ENCODE results near the gene NTNG1. TPM values are rescaled to one million over a fixed set of nuclear protein-coding genes. Genes with fewer than 3 reads are reported as not detected.

NTNG1 gene
- total RNA-seq, 1 donor, result 9.1 TPM

GRCh38 chr1:107459204-107459904, 318.5 kb downstream of the NTNG1 start:
- TF ChIP-seq CTCF (IDR thresholded peaks at IDR 0.05; ENCODE audit: insufficient read depth, low read depth, low read length), result no peak
- H3K4me3 ChIP-seq (ENCODE audit: low read depth, low read length), result no peak overlapping the region
- DNase-seq (ENCODE audit: low read depth), result no peak

- no peak overlapping the region for H3K4me3 ChIP-seq (ENCODE audit: low read depth, low read length)
- TF ChIP-seq CTCF (IDR thresholded peaks at IDR 0.05; ENCODE audit: insufficient read depth, low read depth, low read length), result no peak
- DNase-seq (ENCODE audit: low read depth), result no peak
These were observed 319.2 kb downstream of the NTNG1 start for GRCh38 chr1:107460035-107460434.

GRCh38 chr1:107464827-107465226, 324.0 kb downstream of the NTNG1 start:
- H3K4me3 ChIP-seq (ENCODE audit: low read depth, low read length), result no peak overlapping the region
- no peak for DNase-seq (ENCODE audit: low read depth)
- TF ChIP-seq CTCF (IDR thresholded peaks at IDR 0.05; ENCODE audit: insufficient read depth, low read depth, low read length), result no peak

- H3K4me3 ChIP-seq (ENCODE audit: low read depth, low read length), result no peak overlapping the region
- DNase-seq (ENCODE audit: low read depth), result no peak
- TF ChIP-seq CTCF (IDR thresholded peaks at IDR 0.05; ENCODE audit: insufficient read depth, low read depth, low read length), result no peak
These were observed 326.4 kb downstream of the NTNG1 start for GRCh38 chr1:107467286-107467685.

- H3K4me3 ChIP-seq (ENCODE audit: low read depth, low read length), result no peak overlapping the region
- no peak for TF ChIP-seq CTCF (IDR thresholded peaks at IDR 0.05; ENCODE audit: insufficient read depth, low read depth, low read length)
- no peak for DNase-seq (ENCODE audit: low read depth)
These were observed 327.0 kb downstream of the NTNG1 start for GRCh38 chr1:107467811-107468210.

- no peak for DNase-seq (ENCODE audit: low read depth)
- H3K4me3 ChIP-seq (ENCODE audit: low read depth, low read length), result no peak overlapping the region
- no peak for TF ChIP-seq CTCF (IDR thresholded peaks at IDR 0.05; ENCODE audit: insufficient read depth, low read depth, low read length)
These were observed 332.2 kb downstream of the NTNG1 start for GRCh38 chr1:107473065-107473464.

Data from fibroblast of villous mesenchyme (primary cell).